B cell (primary cell): ENCODE results near the gene ABHD1.

ENCODE experiments used
- CTCF ChIP-seq: fragments of 200-600 bp; IDR thresholded peaks from one replicate; pipeline ENCODE4 v1.8.0; 2022; ENCODE audit warnings: antibody characterized with exemption, mild to moderate bottlenecking
- EZH2 ChIP-seq: IDR thresholded peaks from 2 replicates; pipeline ENCODE4 v1.6.1; 2012; ENCODE audit warnings: borderline replicate concordance, low read depth, mild to moderate bottlenecking, moderate library complexity, low read length; ENCODE audit not compliant: insufficient read depth, poor library complexity, severe bottlenecking

GRCh38 chr2:27127883-27128667 is 4.5 kb downstream of the ABHD1 start:
- TF ChIP-seq CTCF: no peak
- no peak for TF ChIP-seq EZH2
